ENCODE data around the gene ANKRD13D.

ANKRD13D gene

DNA sequence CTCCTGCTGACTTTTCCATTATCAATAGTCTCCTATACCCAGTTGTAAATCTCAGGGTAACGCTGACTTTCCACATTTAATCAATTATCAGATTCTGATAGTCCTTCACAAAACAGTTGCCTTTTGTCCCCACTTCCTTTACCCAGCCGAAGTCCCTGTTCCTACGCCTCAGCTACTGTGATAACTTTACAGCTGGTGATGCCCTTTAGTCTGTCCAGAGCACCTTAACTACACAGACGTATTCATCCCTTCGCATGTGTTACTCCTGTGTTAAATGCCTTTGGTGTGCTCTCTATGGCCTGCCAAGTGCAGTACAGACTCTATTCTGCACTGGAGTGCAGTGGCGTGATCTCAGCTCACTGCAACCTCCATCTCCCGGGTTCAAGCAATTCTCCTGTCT is 34.4 kb downstream of the ANKRD13D start:
- H3K27me3 Mint-ChIP-seq = no peaks in the 10 kb centered on the region
- ATAC-seq (no peak), DNase-seq (no peak)
- no peak overlapping the region for H3K27ac Mint-ChIP-seq
- H3K4me1 Mint-ChIP-seq = peaks cover 10% of the 10 kb centered on the region
- no peaks in the 10 kb centered on the region for H3K9me3 Mint-ChIP-seq
- H3K4me3 Mint-ChIP-seq = no peak overlapping the region

DNA sequence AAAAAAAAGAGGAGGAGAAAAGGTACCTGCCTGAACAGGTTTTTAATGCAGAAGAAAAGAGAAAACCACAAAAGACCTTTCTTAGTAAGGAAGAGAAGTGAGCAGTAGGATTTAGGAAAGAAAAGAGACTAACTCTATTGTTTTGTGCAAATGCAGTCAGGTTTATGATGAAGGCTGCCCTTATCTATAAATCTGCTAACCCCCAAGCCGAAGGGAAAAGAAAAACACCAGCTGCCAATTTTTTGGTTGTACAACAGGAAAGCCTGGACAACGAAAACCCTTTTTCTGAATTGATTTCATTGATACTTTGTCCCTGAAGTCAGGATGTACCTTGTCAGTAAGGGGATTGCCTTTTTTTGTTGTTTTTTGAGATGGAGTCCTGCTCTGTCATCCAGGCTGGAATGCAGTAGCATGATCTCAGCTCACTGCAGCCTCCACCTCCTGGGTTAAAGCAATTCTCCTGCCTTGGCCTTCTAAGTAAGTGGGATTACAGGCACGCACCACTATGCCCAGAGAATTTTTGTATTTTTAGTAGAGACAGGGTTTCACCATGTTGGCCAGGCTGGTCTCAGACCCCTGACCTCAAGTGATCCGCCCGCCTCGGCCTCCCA is 43.1 kb downstream of the ANKRD13D start:
- ATAC-seq (no peak), DNase-seq (no peak)
- H3K27me3 Mint-ChIP-seq = no peaks in the 10 kb centered on the region
- H3K9me3 Mint-ChIP-seq = no peaks in the 10 kb centered on the region
- no peak overlapping the region for H3K27ac Mint-ChIP-seq
- H3K4me3 Mint-ChIP-seq = no peak overlapping the region
- no peaks in the 10 kb centered on the region for H3K4me1 Mint-ChIP-seq

DNA sequence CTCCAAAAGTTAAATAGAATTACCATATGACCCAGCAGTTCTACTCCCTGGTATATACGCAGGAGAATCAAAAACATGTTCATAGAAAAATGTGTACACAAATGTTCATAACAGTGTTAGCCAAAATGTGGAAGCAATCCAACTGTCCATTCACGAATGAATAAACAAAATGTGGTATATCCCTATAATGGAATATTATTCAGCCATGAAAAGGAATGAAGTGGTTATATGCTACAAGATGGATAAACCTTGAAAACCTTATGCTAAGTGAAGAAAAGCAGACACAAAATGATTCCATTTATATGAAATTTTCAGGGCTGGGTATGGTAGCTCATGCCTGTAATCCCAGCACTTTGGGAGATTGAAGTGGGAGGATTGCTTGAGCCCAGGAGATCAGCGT is 48.2 kb downstream of the ANKRD13D start:
- no peak for ATAC-seq
- Mint-ChIP-seq H3K4me1 (no peaks in the 10 kb centered on the region), H3K9me3 (no peaks in the 10 kb centered on the region)

DNA sequence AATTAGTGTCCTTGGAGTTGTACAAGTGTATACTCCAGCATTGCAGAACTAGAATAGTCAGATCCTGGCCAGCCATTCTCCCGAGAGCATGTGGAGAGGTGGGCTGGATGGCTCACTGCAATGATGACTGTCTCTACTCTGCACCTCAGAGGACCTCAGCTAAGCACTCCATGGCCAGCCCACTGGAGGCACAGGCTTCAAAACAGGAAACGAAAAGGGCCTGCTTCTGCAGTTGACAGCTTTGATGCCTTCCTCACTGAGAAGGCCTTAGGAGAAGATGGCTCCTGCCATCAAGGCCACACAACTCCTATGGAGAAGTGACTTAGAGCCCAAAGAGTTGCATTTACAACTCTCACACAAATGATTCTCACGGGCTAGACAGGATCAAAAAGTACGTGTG is 55.2 kb downstream of the ANKRD13D start:
- DNase-seq = peak in 1 of 2 donors; percentile 30
- Mint-ChIP-seq H3K4me1 (peaks cover 46% of the 10 kb centered on the region), H3K27me3 (no peaks in the 10 kb centered on the region), H3K27ac (peak overlapping the region; percentile 97), H3K9me3 (no peaks in the 10 kb centered on the region), H3K4me3 (peak overlapping the region; percentile 55 to 63)
- peak; percentile 56 for ATAC-seq

More for the DNA sequence above, 48.2 kb downstream of the ANKRD13D start:
- no peak for DNase-seq
- no peaks in the 10 kb centered on the region for H3K27me3 Mint-ChIP-seq
- no peak overlapping the region for H3K27ac Mint-ChIP-seq
- no peak overlapping the region for H3K4me3 Mint-ChIP-seq

DNA sequence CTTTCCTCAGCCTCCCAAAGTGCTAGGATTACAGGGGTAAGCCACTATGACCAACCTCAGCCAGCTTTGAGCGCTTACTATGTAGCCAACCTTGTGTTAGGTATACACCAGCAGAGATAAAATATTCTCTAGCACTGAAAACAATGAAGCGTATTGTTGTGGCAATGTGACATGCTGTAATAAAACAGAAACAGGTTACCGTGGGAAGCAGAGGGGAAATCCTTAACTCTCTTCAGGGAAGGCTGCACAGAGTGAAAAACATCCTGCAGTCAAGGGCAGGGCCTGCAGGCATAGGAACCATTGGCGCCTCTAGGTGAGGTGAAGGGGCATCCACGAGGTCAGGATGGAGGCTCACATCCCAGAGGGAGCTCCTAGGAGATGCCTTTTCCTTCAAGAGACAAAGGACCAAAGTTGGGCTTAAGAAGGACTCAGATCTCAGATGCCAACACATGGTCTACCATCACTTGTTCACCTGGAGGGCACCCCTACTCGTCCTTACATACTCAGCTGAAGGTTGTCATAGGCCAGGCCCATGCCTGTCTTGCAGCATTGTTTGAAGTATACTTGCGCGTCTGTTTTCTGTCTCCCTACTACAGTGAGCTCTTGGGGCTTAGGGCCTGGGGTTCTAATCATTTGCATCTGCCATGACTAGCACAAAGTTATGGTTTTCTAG is 56.3 kb downstream of the ANKRD13D start:
- Mint-ChIP-seq H3K27ac (peak overlapping the region; percentile 91 to 97), H3K9me3 (no peaks in the 10 kb centered on the region), H3K4me1 (peaks cover 56% of the 10 kb centered on the region), H3K27me3 (no peaks in the 10 kb centered on the region), H3K4me3 (peak overlapping the region; percentile 47 to 49)
- DNase-seq = peak in 1 of 2 donors; percentile 28
- peak; percentile 76 for ATAC-seq

DNA sequence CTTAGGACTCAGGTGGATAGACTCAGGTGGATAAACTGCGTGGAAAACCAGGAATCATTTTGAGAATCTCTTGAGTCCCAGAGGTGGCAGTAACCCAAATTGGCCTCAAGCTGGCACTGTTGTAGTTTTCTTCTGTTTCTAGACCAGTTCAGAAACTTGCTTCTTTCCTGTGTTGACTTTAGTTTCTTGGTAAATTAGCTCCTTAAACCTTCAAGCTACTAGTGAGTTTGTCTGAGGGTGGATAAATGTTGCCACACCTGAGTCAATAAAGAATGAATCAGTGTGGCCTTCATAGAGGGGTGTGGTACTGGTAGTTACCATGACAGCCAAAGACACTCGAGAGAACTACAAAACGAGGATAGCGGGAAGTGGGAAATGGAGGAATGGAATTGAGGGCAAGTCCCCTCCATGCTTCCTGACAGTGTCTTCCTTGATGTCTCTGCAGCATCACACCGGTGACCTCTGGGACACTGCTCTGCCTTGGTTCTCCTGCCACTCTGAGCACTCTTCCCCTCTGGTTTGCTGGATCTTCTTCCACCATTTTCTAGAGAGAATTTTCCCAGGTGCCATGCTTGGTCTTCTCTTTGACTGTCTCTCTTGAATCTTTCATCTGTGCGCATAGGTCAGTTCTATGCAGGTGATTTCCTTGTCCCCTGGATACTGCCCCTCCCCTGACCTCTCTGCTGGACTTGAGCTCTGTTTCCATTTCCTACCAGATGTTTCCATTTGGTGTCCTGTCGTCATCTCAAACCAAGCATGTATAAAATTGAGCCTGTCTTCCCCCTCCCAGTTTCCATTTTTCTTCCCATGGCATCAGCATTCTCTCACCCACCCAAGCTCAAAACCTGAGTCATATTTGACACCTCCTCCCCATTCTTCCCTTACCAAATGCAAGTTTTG is 57.1 kb downstream of the ANKRD13D start:
- peak overlapping the region; percentile 17 to 47 for H3K4me3 Mint-ChIP-seq
- DNase-seq (no peak), ATAC-seq (peak; percentile 82)
- no peaks in the 10 kb centered on the region for H3K27me3 Mint-ChIP-seq
- no peaks in the 10 kb centered on the region for H3K9me3 Mint-ChIP-seq
- peaks cover 60% of the 10 kb centered on the region for H3K4me1 Mint-ChIP-seq
- peak overlapping the region; percentile 91 for H3K27ac Mint-ChIP-seq

DNA sequence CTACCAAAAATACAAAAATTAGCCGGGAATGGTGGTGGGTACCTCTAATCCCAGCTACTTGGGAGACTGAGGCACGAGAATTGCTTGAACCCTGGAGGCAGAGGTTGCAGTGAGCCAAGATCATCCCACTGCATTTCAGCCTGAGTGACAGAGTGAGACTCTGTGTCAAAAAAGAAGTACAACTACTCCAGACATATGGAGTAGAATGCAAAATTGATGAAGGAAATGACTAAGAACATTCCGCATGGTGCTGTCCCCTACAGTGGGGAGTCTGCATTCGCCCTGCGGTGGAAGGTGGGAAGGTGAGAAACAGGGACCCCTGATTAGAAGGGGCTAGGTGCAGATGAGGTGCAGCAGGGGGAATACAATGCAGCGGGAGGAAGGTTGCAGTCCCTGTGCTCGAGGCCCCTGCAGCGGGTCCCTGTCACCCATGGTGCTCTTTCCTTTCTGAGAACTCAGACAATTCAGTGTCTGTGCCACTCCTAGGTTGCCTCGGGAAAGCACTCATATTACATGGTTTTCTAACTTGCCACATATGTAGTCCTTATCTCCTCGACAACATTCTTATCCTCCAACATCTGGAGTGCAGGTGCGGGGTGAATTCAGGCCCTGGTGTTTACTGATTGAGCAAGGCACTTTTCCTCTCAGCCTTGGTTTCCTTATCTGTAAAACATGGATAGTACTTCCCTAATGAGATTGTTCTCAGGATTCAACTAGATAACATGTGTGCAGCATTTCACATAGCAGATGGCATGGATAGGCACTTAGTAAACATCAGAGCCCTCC is 59.1 kb downstream of the ANKRD13D start:
- H3K27me3 Mint-ChIP-seq = no peaks in the 10 kb centered on the region
- ATAC-seq = no peak
- peaks cover 75% of the 10 kb centered on the region for H3K4me1 Mint-ChIP-seq
- H3K9me3 Mint-ChIP-seq = no peaks in the 10 kb centered on the region
- no peak overlapping the region for H3K27ac Mint-ChIP-seq
- H3K4me3 Mint-ChIP-seq = no peak overlapping the region
- no peak for DNase-seq

DNA sequence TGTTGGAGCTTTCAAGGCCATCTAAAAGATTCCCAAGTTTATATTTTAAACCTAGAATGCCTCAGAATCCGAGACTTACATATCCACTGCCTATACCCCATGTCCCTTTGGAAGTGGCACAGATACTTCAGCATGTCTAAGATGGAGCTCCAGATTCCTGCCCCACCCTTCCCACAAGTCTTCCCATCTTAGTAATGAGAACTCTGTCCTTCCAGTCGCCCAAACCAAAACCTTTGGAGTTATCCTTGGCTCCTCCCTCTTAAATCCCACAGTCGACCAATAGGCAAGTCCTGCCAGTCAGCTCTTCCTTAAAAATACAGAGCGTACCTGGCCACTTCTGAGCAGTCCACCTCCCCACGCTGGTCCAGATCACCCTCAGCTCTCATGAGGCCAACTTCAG is 59.9 kb downstream of the ANKRD13D start:
- ATAC-seq (no peak), DNase-seq (no peak)
- no peak overlapping the region for H3K4me3 Mint-ChIP-seq
- no peaks in the 10 kb centered on the region for H3K9me3 Mint-ChIP-seq
- H3K27me3 Mint-ChIP-seq = no peaks in the 10 kb centered on the region
- peaks cover 78% of the 10 kb centered on the region for H3K4me1 Mint-ChIP-seq
- no peak overlapping the region for H3K27ac Mint-ChIP-seq

DNA sequence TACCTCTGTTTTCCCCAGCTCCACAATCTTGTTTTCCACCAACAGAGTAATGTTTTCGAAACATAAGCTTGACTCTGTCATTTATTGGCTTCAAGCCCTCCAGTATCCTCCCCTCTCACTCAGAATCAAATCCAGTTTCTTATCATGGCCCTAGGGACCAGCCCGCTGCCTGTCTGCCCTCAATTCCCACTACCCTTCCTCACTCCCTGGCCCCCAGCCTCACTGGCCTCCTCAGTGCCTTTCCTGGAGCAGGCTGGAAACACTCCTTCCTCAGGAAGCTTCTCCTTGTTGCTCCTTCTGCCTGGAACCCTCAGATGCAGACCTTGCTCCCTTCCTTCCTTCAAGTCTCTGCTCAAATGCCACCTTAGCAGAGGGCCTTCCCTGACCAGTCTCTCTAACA is 60.4 kb downstream of the ANKRD13D start:
- no peak for DNase-seq
- Mint-ChIP-seq H3K27ac (peak overlapping the region in 1 of 2 donors; percentile 32), H3K27me3 (no peaks in the 10 kb centered on the region), H3K4me3 (no peak overlapping the region), H3K4me1 (peaks cover 78% of the 10 kb centered on the region), H3K9me3 (no peaks in the 10 kb centered on the region)
- ATAC-seq = no peak

DNA sequence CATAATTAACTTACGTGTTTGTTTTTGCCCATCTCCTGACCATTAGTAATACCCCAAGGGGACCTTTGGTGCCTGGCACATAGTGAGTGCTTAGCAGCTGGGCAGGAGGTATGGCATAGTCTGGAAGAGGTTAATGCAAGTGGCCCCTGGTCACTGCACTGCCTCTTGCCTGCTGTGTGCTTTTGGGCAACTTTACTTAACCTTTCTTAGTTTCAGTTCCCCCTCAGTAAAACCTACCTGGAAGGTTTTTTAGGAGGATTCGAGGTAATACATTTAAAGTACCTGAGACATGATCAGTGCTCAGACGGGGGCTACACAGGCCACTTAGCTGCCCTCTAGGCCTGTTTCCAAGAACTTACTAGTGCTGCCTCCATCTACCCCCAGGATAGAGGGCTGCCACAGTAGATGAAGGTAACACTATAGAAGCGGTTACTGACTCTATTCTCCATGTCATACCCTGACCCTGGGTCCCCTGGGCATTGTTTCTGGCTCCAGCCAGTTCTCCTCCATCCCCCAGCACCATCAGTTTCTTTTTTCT is 60.9 kb downstream of the ANKRD13D start:
- peaks cover 78% of the 10 kb centered on the region for H3K4me1 Mint-ChIP-seq
- no peak overlapping the region for H3K4me3 Mint-ChIP-seq
- DNase-seq (no peak), ATAC-seq (no peak)
- H3K27ac Mint-ChIP-seq = no peak overlapping the region
- no peaks in the 10 kb centered on the region for H3K9me3 Mint-ChIP-seq
- H3K27me3 Mint-ChIP-seq = no peaks in the 10 kb centered on the region

DNA sequence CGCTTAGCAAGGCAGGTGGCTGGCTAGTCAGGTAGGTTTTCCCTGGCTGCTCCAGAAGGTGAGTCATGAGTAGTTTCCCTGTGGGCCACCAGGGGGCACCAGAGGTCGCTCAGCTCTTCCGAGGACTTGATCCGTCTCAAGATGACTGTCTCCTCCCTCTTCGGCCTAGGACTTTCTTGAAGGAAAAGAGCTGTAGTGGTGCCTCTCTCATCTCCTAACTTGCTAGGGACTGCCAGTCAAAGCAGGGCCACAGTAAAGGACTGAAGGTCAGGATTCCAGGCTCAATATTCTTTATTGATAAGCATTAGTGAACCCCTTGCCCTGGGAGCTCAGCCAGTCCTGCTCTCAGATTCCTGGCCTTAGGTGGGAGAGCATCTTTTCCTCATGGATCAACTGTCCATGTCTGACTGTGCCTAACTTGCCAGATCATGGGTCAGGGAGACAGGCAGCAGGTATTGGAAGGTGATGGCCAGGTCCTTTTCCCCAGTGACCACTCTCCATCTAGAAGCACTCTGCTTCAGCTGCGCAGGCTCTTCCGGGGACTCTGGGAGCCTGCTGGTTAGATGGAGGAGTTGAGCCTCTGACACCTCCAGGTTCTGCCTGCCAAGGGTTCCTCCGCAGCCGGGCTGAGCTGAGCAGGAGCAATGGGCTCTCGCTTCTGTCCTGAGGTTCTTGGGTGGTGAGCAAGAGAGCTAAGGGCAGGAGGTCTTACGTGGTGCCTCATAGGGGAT is 62.3 kb downstream of the ANKRD13D start:
- ATAC-seq = no peak
- Mint-ChIP-seq H3K27ac (peak overlapping the region in 1 of 2 donors; percentile 57), H3K9me3 (no peaks in the 10 kb centered on the region), H3K27me3 (no peaks in the 10 kb centered on the region), H3K4me3 (peak overlapping the region; percentile 35 to 51), H3K4me1 (peaks cover 76% of the 10 kb centered on the region)
- DNase-seq = peak in 1 of 2 donors; percentile 59

Measured in stimulated activated naive CD8-positive, alpha-beta T cell treated with anti-CD3 and anti-CD28 coated beads, Interleukin-15, amount 100 ng/mL, for 72 hours (primary cell).